ENCODE measurements around the gene ERBB4.
"Not testable (repeated sequence)": the region's sequence is repeated elsewhere in the genome, so short reads cannot be mapped to it uniquely, and the experiment has no call there.

DNA sequence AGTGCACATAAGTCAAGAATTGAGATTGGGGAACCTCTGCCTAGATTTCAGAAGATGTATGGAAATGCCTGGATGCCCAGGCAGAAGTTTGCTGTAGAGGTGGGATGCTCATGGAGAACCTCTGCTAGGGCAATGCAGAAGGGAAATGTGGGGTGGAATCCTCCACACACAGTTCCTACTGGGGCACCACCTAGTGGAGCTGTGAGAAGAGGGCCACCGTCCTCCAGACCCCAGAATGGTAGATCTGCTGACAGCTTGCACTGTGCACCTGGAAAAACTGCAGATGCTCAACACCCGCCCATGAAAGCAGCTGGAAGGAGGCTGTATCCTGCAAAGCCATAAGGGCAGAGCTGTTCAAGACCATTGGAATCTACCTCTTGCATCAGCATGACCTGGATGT lies 71.1 kb downstream of the ERBB4 start:
- TF ChIP-seq, protein P1, sequence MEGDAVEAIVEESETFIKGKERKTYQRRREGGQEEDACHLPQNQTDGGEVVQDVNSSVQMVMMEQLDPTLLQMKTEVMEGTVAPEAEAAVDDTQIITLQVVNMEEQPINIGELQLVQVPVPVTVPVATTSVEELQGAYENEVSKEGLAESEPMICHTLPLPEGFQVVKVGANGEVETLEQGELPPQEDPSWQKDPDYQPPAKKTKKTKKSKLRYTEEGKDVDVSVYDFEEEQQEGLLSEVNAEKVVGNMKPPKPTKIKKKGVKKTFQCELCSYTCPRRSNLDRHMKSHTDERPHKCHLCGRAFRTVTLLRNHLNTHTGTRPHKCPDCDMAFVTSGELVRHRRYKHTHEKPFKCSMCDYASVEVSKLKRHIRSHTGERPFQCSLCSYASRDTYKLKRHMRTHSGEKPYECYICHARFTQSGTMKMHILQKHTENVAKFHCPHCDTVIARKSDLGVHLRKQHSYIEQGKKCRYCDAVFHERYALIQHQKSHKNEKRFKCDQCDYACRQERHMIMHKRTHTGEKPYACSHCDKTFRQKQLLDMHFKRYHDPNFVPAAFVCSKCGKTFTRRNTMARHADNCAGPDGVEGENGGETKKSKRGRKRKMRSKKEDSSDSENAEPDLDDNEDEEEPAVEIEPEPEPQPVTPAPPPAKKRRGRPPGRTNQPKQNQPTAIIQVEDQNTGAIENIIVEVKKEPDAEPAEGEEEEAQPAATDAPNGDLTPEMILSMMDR (conservative IDR thresholded peaks at IDR 0.05; ENCODE audit: low read length): 0 out of 2 replicates have a peak, but pooled peaks have one; percentile 14
- not testable (repeated sequence) for TF ChIP-seq EZH2phosphoT487 (IDR thresholded peaks at IDR 0.05; ENCODE audit: borderline replicate concordance, low read depth, low read length)
